Astrocyte of the cerebellum (primary cell): ENCODE data around the gene BEND5.

ENCODE experiments used
- DNase-seq: peaks from one replicate; pipeline ENCODE4 v3.0.0-alpha.2; 2011; ENCODE audit warnings: low read depth
- H3K4me3 ChIP-seq: 2 replicates; pipeline ENCODE4 v1.5.1; 2011; ENCODE audit warnings: mild to moderate bottlenecking, low read depth, low read length, moderate library complexity
- CTCF ChIP-seq: IDR thresholded peaks from 2 replicates; pipeline ENCODE4 v1.5.1; 2012; ENCODE audit warnings: low read length, low read depth, moderate library complexity, mild to moderate bottlenecking; ENCODE audit errors: missing control alignments
- in situ Hi-C: cut with HindIII; loops from 2 replicates; pipeline ENCODE4 v1.10.0; 2017; ENCODE audit warnings: low sequenced_read_pairs

BEND5 gene

GRCh38 chr1:48735796-48736195, 40.9 kb downstream of the BEND5 start:
- DNase-seq: no peak
- no peak for TF ChIP-seq CTCF
- H3K4me3 ChIP-seq: no peak overlapping the region
- in situ Hi-C loops: no loop called here

- no peak overlapping the region for H3K4me3 ChIP-seq
- in situ Hi-C loops: no loop called here
- no peak for TF ChIP-seq CTCF
- no peak for DNase-seq
Observed at GRCh38 chr1:48730164-48730910, 46.4 kb downstream of the BEND5 start.

GRCh38 chr1:48728584-48728983, 48.1 kb downstream of the BEND5 start:
- no peak for TF ChIP-seq CTCF
- H3K4me3 ChIP-seq: no peak overlapping the region
- no peak for DNase-seq
- in situ Hi-C loops: no loop called here

- in situ Hi-C loops: no loop called here
- no peak overlapping the region for H3K4me3 ChIP-seq
- no peak for TF ChIP-seq CTCF
- DNase-seq: no peak
Observed at GRCh38 chr1:48726557-48727215, 50.0 kb downstream of the BEND5 start.

- H3K4me3 ChIP-seq: no peak overlapping the region
- in situ Hi-C loops: no loop called here
- no peak for DNase-seq
Observed at GRCh38 chr1:48726139-48726538, 50.6 kb downstream of the BEND5 start.

More at GRCh38 chr1:48726139-48726538, 50.6 kb downstream of the BEND5 start:
- TF ChIP-seq CTCF: no peak
